Measurements from ENCODE around the gene MYCN.

Gene MYCN

DNA sequence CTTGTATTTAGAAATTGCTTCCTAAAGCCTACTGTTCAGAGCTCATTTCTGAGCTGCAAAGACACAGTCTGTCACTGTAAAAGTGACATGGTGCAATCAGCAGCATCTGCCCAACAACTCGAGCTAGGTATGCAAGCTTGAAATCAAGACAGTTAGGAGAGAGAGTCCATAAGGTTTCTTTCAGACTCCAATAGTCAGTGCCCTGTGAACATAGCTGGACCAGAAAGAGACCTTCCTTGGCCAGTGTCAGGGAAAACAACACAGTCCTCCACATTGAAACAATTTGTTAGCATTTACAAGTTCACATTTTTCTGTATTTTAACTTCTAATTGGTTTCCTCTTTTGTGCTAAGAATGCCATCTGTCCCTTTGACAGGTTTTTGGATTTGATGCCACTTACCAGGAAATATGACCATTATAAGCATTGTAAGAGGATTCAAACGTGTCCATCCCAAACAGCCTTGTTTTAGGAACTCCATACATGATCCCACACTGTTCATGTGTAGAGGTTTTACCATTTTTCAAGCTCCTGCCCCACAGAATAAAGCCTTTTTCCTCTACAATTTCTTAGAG is 8.9 kb upstream of the MYCN start:
- DNase-seq (ENCODE audit: low spot score) = no peak

DNA sequence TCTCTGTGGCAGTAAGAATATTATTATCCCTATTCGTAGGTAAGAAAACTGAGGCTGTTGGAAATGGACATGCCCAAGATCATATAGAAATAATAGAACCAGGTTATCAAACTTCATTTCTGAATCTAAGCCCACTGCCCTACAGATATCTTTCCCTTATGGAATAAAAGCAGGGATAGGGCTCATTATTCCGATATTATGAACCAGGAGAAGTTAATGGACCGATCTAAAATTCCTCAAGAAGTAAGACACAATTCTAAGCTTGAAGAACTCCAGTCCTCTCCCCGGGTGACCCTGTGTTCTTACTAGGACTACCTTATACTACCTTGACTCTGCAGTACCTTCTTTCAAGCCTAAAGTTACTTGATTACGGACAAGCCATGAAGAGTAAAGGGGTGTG is 8.4 kb upstream of the MYCN start:
- DNase-seq (ENCODE audit: low spot score) = no peak

DNA sequence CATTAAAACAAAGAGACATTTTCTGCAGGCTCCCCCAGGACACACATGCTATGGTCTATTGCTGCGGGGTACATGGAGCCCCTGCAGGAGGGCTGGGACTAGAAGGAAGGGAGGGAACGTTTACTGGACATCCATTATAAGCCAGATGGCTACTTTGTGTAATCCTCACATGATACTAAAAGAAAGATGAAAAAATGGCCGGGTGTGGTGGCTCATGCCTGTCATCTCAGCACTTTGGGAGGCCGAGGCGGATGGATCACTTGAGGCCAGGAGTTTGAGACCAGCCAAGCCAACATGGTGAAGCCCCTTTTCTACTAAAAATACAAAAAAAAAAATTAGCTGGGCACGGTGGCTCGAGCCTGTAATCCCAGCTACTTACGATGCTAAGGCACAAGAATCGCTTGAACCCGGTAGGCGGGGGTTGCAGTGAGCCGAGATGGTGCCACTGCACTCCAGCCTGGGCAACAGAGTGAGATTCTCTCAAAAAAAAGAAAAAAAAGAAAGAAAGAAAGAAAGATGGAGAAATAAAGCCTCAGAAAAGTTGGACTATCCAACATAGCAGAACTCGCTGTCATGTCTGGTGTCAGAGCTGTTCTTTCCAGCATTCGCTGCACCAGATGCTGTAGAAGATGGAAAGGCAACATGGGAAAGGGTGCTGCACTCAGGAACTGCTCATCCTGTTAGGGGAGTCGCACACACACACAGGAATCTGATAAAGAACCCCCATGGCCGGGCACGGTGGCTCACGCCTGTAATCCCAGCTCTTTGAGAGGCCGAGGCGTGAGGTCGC is 7.8 kb upstream of the MYCN start:
- no peak for DNase-seq (ENCODE audit: low spot score)

DNA sequence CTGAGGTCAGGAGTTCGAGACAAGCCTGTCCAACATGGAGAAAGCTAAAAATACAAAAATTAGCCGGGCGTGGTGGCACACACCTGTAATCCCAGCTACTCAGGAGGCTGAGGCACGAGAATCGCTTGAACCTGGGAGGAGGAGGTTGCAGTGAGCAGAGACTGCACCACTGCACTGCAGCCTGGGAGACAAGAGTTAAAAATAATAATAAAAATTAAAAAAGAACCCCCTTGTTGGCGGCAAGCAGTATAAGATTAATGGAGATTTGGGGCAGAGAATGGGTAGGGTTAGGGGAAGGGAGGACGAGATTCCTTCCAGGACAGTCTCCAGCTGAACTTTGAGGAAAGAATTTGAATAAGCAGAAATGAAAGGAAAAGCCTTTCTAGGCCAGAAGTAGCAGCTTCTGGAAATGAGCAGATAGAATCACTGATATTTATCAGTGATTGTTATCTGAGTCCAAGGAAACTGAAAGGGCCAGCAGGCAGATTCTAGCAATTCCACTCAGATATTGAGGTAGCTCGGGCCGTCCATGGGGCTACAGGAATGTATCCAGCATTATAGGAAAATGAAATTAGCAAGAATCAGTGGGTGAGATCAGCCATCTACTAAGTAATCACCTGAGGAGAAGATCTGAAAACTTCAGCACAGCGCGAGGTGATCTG is 7.0 kb upstream of the MYCN start:
- DNase-seq (ENCODE audit: low spot score) = no peak

DNA sequence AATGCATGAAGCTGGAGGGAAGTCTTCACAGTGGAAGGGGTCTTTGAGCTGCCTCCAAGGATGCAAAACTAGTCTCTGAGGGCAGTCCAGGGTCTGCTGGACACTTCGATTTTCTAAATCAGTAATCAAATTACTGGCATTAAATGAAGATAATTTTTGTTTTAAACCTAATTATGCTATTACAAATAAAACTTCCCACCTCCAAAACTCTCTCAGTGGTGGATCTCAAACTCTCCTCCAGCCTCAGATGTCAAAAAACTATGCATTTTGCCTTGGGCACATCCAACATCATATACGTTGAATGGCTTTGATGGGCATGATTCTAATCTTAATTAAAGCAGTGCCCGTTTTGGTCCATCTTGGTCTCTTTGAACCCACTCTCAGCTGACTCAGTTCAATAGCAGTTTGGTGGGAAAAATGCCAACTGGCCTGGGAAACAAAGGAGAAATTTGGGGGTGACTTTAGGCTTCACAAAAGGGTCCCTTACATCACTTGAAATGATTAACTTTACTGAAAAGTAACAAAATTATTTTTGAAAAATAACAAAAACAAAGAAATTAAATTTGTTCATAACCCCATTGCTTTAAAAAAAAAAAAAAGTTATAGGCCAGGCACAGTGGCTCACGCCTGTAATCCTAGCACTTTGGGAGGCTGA is 5.9 kb upstream of the MYCN start:
- no peak for DNase-seq (ENCODE audit: low spot score)

DNA sequence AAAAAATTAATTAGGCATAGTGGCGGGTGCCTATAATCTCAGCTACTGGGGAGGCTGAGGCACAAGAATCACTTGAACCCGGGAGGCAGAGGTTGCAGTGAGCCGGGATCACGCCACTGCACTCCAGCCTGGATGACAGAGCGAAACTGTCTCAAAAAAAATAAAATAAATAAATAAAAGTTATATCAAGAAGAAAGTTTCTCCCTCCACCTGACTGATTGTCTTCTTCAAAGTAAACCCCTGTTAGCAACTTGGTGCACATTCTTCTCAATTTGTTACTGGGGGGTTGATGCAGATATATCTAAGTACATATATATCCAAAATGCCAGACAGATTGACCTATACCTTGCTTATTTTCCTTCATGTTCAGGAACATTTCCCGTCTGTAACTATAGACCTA is 5.2 kb upstream of the MYCN start:
- no peak for DNase-seq (ENCODE audit: low spot score)

DNA sequence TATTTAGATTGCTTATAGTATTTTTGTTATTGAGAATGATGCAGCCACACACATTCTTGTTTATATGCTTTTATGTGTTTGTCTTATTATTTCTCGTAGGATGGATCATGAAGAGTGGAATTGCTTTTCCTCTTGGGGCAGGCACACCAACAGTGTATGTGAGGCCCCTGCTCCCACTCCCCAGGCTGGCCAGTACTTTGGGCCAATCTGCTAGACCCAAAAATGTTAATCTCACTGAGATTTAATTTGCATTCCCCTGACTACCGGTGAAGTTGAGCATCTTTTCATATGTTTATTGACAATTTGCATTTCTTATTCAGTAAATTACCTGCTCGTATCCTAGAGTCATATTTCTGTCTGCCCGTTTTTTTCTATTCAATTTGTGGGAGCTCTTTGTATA is 4.7 kb upstream of the MYCN start:
- no peak for DNase-seq (ENCODE audit: low spot score)

DNA sequence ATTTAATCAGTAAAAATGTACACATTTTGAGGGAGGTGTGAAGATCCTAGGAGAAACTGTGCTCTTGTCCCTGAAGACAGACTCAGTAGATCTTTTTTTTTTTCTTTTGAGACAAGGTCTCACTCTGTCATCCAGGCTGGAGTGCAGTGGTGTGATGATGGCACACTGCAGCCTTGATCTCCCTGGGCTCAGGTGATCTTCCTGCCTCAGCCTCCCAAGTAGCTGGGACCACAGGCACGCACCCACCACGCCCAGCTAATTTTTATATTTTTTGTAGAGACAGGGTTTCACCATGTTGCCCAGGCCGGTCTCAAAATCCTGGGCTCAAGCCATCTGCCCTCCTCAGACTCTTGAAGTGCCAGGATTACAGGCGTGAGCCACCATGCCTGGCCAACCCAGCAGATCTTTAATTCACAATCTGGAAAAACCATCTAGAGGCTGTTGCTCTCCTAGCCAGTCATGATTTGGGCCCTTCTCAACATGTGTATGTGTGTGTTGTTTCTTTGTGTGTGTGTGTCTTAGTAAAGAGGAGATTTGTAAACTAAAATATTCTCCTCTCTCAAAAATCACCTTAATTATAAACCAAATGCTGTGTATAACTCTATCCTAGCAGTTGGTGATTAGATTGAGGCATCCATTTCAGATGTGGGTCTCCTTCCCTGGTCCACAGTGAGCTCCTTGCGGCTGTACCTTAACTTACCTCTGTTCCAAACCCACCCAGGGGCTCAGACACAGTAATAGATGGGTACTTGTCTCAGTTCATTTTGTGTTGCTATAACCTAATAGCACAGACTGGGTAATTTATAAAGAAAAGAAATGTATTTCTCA is 3.9 kb upstream of the MYCN start:
- no peak for DNase-seq (ENCODE audit: low spot score)

DNA sequence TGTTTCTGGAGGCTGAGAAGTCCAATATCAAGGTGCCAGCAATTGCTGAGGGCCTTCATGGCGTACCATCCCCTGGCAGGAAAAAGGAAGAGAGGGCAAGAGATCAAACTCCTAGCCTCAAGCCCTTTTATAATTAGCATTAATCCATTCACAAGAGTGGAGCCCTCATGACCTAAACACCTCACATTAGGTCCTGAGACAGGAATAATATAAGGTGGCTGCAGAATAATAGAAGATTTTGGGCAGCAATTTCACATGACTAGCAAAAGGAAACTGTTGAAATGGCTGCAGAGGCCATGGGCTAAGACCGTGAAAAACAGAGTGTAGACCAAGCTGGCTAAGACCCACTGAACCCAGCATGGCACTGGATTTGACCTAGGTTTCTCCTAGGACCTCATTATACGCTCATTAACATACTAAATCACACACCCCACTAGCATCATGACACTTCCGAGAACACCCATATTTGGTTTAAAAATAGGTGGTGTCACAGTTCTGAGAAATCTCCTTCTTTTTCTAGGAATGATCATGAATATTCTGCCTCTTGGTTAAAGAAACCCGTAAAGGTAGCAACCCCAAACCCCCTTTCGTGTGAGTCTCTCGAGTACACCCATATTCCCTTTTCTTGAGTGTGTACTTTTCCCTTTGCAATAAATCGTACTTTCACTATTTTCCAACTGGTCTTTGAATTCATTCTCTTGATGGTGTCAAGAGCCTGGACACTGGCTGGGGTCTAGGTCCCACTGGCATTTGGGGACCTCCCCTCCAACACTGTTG is 3.1 kb upstream of the MYCN start:
- no peak for DNase-seq (ENCODE audit: low spot score)

DNA sequence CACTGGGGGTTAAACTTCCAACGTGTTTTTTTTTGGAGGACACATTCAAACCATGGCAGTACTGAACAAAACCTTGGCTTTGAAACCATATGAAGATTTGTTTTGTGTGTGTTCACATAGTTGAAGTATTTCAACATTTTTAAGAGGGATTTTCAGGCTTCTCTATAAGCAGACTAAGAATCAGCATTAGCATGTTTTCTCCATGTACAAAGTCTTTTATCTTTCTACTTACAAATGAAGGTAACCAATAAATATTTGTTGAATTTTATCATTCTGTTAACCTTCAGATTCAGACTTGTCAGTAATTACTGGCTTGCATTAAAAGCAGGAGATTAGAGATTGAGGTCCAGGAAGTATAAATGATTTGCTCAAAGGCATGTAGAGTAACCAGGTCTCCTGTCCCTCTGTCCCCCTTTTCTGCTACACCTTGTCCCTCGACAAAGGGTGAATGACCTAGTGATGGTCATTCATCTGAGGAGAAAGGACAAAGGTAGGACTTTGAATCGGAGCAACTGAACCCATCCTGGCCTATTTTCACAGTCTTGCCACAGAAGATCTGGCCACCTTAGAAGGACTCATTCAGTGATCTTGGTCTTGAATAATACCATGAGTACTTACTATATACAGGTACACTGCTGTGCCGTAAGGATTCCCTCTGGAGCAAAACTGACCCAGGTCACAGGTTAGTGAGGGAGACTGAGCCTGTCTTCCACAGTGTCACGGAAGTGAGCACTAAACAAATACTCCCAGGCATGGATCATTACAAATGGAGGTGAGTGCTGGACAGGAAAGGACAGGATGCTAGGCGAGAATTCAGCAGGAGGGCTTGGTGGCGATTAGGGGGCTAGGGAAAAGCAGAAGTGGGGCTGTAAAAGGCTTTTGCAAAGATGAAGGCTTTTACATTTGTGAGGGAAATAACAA is 2.2 kb upstream of the MYCN start:
- no peak for DNase-seq (ENCODE audit: low spot score)

DNA sequence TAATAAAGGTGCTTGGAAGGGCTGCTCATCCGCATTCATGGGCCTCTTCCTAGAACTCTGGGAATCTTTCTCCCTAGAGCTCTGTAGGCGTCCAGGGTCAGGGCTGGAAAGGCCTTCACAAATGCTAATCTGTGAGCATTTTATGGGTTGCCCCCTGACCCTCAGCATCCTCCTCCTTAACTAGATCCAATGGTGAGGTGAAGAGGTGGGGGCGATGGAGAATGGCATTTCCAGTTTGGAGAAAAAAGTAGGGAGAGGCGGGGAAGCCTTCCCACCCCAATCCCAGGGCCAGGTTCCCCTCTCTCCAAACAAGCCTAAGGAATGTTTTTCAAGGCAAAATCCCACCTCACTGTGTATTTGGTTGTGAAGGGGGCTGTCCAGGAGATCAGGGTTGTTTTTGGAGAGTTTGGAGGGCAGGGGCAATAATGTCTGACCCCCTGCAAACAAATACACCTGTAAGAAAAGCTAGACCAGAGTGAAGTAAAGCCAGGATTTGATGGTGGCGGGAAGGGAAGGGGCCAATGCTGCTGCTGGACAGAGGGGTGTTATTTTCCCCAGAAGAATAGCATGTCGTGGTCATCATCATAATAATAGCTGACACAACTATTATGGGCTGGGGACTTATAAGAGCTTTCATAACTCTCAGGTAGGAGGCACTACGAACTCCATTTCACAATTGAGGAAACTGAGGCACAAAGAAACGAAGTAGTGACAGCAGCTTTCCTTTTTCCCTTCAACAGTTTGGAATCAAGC is 1.4 kb upstream of the MYCN start:
- DNase-seq (ENCODE audit: low spot score) = no peak

DNA sequence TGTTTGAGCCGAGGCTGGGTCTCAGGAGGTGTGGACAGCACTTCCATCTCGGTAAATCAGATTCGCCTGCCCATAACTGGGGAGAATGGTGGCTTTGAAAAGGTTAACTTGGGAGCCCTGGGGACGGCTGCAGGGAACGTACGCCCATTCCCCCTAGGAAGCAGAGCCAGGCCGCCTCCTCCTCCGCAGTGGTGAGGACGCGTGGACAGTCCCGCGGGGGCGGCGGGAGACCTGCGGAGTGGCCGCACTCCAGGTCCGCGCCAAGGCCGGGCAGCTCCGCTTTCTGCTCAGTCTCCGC is 845 bp upstream of the MYCN start:
- no peak for DNase-seq (ENCODE audit: low spot score)

DNA sequence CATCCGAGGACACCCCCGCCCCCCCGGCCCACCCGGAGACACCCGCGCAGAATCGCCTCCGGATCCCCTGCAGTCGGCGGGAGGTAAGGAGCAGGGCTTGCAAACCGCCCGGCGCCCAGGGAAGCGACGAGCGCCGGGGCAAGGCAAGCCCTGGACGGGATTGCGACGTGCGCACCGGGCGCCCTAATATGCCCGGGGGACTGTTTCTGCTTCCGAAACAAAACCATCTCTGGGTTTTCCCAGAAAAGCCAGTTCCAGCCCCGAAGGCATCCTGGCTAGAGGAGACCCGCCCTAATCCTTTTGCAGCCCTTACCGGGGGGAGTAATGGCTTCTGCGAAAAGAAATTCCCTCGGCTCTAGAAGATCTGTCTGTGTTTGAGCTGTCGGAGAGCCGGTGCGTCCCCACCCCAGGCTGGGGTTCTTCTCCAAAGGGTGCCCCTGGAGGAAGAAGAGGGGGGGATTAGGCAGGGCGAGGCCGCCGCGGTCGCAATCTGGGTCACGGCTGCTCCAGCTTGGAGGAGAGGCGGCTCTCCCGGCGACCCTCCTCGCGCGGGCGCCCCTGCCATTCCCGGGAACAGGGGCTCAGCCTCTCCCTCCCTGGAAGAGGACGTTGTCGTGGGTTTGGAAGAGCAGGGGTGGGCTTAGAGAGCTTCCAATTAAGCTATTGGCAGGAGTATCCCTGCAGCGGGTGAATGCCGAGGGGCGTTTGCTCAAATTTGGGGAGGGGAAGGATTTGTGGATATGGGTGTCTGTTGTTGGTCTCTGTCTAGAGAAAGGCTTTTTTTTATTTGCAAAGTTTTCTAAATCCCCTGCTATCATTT is 521 bp downstream of the MYCN start:
- peak; percentile 51 for DNase-seq (ENCODE audit: low spot score)

DNA sequence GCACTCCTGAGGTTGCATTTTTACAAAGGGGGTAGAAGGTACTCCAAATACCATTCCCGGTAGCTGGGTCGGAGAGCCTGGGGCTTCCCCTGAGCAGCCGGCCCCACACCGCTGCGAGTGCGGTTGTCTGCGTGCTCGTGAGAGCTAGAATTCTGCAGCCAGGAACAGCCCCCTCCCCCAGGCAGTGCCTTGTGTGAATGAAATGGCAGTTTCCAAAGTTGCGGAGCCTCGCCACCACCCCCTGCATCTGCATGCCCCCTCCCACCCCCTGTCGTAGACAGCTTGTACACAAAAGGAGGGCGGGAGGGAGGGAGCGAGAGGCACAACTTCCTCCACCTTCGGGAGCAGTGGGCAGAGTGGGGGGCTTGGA is 1.1 kb downstream of the MYCN start:
- peak; percentile 49 for DNase-seq (ENCODE audit: low spot score)

DNA sequence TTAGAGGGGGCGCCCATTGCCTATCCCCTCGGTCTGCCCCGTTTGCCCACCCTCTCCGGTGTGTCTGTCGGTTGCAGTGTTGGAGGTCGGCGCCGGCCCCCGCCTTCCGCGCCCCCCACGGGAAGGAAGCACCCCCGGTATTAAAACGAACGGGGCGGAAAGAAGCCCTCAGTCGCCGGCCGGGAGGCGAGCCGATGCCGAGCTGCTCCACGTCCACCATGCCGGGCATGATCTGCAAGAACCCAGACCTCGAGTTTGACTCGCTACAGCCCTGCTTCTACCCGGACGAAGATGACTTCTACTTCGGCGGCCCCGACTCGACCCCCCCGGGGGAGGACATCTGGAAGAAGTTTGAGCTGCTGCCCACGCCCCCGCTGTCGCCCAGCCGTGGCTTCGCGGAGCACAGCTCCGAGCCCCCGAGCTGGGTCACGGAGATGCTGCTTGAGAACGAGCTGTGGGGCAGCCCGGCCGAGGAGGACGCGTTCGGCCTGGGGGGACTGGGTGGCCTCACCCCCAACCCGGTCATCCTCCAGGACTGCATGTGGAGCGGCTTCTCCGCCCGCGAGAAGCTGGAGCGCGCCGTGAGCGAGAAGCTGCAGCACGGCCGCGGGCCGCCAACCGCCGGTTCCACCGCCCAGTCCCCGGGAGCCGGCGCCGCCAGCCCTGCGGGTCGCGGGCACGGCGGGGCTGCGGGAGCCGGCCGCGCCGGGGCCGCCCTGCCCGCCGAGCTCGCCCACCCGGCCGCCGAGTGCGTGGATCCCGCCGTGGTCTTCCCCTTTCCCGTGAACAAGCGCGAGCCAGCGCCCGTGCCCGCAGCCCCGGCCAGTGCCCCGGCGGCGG is 1.7 kb downstream of the MYCN start:
- peak; percentile 44 for DNase-seq (ENCODE audit: low spot score)

DNA sequence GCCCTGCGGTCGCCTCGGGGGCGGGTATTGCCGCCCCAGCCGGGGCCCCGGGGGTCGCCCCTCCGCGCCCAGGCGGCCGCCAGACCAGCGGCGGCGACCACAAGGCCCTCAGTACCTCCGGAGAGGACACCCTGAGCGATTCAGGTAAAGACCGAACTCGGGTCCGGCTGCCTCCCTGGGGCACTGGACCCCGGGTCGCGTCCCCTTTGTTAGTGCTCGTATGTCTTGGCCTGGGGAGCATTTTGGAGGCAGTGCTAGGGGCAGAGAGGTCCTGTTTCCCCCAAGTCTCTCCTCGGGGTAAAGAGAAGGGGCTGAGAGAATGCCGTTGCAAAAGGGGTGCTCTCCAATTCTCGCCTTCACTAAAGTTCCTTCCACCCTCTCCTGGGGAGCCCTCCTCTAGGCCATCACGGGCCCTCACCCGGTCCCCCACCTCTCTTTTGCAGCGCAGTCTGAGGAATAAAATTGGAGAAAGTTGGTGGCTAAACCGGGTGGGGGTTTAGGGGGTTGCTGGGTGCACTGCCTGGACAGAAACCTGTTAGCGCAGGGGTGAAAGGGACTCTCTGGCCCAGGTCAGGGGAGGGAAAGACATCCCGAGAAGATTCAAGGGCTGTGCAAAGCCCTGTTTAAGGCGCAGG is 2.5 kb downstream of the MYCN start:
- DNase-seq (ENCODE audit: low spot score) = no peak

Measured in globus pallidus (tissue), 1 donor.